GM19452 (cell line): ENCODE measurements around the gene CEP152.

ENCODE experiments used
- ATAC-seq: cut with Tn5 transposase; IDR thresholded peaks from one replicate; pipeline ENCODE4 v1.9.1; 2021; ENCODE audit not compliant: unreplicated experiment

CEP152 gene

DNA sequence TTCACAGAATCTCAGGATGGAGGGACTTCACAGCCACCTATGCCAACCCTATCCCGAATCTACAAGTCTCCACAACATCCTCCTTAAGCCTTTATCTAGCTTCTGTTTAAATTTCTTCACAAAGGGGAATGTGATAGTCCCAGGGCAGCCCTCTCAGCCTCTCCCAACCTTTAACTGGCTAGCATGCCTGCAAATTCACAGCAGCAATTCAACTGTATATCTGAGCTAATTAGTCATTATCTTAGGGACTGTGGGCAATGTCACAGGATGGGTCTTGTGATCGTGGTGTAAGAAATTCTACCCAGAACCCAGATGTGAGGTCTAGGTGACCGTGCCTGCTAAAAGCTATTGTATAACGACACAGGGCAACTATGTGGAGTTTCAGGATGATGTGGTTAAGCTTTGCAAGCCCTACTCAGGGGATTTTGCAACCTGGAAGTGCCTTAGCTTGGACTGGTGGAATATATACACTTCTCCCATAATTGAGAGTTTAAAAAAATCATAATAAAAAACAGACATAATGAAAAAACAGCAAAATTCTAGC lies 99.8 kb downstream of the CEP152 start:
- ATAC-seq = no peak

DNA sequence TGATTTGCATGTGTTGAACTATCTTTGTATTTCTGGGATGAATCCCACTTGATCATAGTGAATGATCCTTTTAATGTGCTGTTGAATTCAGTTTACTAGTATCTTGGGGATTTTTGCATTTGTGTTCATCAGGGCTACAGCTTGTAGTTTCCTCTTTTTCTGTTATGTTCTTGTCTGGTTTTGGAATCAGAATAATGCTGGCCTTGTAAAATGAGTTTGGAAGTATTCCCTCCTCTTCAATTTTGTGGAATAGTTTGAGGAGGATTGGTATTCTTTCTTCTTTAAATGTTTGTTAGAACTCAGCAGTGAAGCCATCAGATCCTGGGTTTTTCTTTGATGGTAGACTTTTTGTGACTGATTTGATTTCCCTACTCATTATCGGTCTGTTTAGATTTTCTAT lies 102.2 kb downstream of the CEP152 start:
- no peak for ATAC-seq

DNA sequence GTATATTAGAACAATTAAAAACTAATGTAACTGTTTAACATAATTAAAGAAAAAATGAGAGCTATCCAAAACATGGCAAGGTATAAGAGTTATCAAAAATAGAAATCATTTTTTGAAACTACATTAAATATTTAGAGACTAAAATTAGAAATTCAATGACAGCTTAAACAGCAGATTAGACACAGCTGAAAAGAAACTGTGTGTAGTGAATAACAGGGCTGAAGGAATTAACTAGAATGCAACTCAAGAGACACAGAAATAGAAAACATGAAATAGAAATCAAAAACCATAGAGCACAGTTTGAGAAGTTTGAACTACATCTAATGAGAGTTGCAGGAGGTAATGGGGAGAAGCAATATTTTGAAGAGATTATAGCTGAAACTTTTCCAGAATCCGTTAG lies 105.5 kb downstream of the CEP152 start:
- ATAC-seq = no peak

GRCh38 chr15:48703544-48703943 lies 107.3 kb downstream of the CEP152 start:
- ATAC-seq = no peak

- ATAC-seq = no peak
Measured at GRCh38 chr15:48702569-48703236, 108.2 kb downstream of the CEP152 start.

DNA sequence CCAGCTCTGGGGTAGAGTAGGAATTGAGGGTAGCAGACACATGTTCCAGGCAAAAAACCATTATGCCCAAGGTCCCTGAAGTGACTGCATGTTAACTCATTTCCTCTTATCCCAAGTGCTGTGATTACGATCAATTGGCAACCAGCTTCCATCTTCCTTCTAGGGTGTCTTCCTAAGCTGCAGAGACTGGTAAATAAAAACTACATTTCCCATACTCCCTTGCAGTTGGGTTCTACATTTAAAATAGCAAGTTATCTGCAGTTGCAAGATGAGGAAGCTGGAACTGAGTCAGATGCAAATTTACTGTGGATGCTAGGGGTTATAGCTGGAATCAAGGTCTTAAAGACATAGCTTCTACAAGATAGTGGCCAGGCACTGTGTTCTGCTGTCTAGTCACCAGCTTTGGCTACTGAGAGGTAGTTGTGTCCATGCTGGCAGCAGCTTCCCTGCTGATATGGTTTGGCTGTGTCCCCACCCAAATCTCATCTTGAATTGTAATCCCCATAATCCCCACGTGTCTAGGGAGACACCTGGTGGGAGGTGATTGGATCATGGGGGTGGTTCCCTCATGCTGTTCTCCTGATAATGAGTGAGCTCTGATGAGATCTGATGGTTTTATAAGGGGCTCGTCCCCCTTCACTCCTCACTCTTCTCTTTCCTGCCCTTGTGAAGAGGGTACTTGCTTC lies 114.1 kb downstream of the CEP152 start:
- no peak for ATAC-seq

DNA sequence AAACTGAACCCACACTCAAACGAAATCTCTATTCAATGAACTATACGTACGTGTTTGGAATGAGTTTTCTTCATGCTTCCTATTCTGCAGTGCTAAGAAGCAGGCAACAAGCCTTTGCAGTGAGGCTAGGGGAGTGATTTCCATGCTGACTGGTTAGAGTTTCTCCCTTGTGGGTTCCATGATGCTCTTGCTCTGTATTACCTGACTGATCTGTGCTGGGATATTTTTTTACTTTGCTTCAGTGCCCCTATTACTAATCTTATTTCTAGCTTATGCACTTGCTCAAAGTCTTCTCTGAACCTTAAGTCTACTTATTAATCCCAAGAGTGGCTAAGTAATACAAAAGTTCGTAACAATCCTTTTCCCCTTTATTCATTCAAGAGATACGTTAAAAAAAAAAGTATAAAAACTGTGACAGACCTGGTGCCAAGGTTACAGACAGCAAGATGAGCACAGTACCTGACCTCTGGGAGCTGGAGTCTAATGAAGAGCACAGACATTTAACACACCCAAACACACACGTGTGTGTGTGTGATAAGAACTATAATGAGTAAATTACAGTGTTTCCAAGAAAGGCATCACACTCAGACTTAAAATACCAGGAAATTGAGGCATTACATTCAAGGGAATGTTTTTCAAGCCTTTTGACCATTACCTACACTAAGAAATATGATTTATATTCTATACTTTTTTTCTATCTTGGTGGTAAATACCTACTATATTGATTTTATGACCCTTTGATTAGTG lies 114.9 kb downstream of the CEP152 start:
- ATAC-seq = no peak

- ATAC-seq = no peak
Measured at GRCh38 chr15:48695088-48695826, 115.6 kb downstream of the CEP152 start.

DNA sequence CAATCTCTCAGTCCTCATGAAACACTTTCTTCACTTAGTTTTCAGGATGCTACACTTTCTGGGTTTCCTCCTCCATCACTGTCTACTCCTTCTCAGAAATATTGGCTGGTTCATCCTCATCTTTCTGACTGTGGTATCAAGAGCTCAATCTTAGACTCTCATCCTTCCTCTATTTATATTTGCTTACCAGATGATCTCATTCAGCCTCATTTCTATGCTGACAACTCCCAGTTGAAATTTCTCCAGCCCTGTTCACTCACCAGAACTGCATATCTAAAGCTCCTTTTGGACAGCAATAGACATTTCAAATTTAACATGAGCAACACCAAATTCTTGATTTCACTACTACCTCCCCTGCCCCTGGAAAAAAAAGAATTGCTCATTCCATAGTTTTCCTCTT lies 117.4 kb downstream of the CEP152 start:
- no peak for ATAC-seq

DNA sequence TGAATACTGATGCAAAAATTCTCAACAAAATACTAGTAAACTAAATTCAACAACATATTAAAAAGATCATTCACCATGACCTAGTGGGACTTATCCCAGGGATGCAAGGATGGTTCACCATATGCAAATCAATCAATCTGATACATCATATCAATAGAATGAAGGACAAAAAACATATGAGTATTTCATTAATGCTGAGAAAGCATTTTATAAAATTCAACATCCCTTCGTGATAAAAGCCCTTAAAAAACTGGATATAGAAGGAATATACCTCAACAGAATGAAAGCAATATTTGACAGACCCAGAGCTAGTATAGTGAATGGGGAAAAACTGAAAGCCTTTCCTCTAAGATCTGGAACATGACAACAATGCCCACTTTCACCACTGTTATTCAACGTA lies 122.4 kb downstream of the CEP152 start:
- no peak for ATAC-seq
